NB4 (cell line): ENCODE data around the gene CNPY1.

ENCODE experiments used
- DNase-seq: peaks from one replicate; pipeline ENCODE4 v3.0.0; 2010; ENCODE audit warnings: low read depth
- H3K4me3 ChIP-seq: one replicate; pipeline ENCODE4 v1.5.1; 2011; ENCODE audit warnings: mild to moderate bottlenecking, low read depth, low read length, moderate library complexity
- MYC ChIP-seq: IDR thresholded peaks from 2 replicates; pipeline ENCODE4 v1.6.1; 2011; ENCODE audit warnings: low read depth, low read length
- POLR2A ChIP-seq: IDR thresholded peaks from 2 replicates; pipeline ENCODE4 v1.6.1; 2011; ENCODE audit warnings: mild to moderate bottlenecking; ENCODE audit not compliant: insufficient read length; ENCODE audit errors: extremely low read depth
- TF ChIP-seq, protein P1 (sequence below): IDR thresholded peaks from 2 replicates; pipeline ENCODE4 v1.6.1; 2011; ENCODE audit warnings: low read depth, low read length
- TF ChIP-seq, protein P2 (sequence below): IDR thresholded peaks from one replicate; pipeline ENCODE4 v1.5.1; 2012; ENCODE audit warnings: low read depth, low read length

The CNPY1 gene

DNA sequence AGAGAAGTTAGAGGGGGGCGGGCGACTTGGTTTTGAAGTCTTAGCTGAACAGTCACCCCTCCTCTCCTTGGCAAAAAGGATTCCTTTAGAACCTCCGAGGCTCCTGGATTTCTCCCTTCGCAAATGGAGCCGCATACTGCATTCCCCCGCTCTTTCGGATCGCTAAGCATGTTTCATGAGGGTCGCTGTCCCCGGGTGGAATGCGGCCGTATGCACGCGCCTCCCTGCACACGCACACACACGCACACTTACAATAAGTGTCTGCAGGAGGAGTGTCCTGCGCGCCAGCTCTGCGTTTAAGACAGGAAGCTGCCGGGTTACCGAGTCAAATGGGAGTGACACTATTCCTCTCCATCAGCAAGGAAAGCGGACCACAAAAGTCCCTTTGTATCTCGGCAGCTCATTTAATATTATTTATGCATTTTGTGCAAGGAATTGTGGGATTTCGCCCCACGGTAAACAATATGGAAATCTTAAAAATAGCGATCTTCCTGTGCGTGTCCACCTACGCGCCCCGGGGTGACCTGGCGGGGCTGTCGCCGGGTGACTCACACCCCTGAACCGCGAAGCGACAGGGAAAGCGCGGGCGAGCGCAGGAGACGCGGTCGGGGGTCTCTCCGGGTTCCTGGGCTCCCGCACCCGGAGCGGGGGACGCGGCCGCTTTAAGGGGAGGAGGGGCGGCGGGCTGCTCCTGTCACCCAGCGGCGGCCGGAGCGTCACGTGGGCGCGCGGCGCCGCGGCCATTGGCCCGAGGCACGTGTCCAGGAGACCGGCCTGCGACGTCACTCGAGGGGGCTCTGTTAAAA is 89.4 kb downstream of the CNPY1 start:
- H3K4me3 ChIP-seq = no peak overlapping the region
- DNase-seq = peak; percentile 17

DNA sequence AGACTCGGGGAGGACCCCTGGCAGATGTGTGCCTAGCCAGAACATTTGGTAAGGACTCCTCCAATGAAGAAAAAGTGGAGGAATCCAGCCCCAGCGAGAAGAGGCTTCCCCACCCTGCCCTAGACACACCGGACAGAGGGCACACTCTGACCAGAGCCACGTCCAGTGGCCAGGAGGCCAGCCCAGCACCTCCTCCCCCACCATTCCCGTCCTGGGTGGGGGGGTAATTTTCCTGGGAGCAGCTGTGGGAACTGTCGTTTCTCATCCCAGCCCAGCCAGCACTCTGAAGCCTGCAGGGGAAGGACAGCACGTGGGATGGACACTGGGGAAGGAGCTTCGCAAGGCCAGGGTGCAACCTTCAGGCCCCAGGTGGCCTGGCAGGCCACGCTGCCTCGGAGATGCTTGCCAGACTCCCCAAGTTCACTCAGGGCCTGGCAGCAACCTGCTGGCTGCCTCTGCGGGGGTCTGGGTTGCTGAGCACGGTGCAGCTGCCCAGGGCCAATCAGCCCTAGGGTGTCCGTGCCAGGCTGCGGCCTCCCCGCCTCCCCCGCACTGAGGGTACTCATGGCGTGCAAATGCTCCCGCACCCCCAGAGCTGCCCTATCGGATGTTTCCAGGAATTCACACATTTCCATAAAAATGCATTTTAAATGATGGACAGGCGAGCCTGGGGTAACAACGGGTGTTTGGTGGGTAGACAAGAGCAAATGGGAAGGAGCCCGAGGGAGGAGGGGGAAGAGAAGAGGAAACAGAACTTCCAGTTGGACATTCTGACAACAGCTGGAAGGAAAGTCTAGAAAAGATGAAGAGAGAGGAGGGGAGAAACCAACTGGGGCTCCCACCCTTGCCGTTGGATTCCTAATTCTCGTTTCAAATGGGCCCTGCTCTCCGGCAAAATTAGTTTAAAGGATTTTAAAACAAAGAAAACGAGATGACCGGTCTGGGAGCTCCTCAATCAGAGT is 90.3 kb downstream of the CNPY1 start:
- DNase-seq = no peak
- H3K4me3 ChIP-seq = no peak overlapping the region

More for the DNA sequence above, 89.4 kb downstream of the CNPY1 start:
- TF ChIP-seq POLR2A (no peak), MYC (no peak)
- TF ChIP-seq, protein P1, sequence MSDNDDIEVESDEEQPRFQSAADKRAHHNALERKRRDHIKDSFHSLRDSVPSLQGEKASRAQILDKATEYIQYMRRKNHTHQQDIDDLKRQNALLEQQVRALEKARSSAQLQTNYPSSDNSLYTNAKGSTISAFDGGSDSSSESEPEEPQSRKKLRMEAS = no peak
- TF ChIP-seq, protein P2, sequence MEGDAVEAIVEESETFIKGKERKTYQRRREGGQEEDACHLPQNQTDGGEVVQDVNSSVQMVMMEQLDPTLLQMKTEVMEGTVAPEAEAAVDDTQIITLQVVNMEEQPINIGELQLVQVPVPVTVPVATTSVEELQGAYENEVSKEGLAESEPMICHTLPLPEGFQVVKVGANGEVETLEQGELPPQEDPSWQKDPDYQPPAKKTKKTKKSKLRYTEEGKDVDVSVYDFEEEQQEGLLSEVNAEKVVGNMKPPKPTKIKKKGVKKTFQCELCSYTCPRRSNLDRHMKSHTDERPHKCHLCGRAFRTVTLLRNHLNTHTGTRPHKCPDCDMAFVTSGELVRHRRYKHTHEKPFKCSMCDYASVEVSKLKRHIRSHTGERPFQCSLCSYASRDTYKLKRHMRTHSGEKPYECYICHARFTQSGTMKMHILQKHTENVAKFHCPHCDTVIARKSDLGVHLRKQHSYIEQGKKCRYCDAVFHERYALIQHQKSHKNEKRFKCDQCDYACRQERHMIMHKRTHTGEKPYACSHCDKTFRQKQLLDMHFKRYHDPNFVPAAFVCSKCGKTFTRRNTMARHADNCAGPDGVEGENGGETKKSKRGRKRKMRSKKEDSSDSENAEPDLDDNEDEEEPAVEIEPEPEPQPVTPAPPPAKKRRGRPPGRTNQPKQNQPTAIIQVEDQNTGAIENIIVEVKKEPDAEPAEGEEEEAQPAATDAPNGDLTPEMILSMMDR = no peak

DNA sequence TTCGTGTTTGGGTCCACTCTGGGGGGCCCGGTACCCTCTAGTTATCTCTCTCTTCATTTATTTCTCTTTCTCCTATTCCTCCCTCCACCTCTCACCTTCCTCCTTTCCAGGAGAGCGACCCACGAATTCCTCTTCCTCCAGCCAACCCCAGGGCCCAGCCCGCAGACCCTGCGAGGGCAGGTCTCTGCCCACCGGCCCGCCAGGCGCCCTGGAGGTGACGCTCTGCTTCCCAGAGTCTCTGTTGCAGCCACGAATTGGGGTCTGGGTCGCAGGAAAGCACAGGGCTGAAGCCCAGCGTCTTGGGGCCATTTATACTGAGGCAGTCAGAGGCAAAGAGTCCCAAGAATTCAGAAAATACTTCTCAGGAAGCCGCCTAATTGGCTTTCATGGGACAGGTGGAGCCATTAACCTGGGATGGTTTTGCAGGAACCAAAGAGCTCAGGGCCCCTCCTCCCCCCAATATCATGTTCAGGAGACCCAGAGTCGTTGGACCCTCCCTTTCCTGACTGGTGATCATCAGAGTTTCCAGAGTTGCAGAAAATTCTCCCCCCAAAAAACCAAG is 91.1 kb downstream of the CNPY1 start:
- no peak for DNase-seq
- H3K4me3 ChIP-seq = no peak overlapping the region
- TF ChIP-seq POLR2A = no peak
- no peak for TF ChIP-seq MYC
- TF ChIP-seq, protein P2 = no peak
- TF ChIP-seq, protein P1 = no peak

More for the DNA sequence above, 90.3 kb downstream of the CNPY1 start:
- no peak for TF ChIP-seq MYC
- TF ChIP-seq, protein P2 = no peak

DNA sequence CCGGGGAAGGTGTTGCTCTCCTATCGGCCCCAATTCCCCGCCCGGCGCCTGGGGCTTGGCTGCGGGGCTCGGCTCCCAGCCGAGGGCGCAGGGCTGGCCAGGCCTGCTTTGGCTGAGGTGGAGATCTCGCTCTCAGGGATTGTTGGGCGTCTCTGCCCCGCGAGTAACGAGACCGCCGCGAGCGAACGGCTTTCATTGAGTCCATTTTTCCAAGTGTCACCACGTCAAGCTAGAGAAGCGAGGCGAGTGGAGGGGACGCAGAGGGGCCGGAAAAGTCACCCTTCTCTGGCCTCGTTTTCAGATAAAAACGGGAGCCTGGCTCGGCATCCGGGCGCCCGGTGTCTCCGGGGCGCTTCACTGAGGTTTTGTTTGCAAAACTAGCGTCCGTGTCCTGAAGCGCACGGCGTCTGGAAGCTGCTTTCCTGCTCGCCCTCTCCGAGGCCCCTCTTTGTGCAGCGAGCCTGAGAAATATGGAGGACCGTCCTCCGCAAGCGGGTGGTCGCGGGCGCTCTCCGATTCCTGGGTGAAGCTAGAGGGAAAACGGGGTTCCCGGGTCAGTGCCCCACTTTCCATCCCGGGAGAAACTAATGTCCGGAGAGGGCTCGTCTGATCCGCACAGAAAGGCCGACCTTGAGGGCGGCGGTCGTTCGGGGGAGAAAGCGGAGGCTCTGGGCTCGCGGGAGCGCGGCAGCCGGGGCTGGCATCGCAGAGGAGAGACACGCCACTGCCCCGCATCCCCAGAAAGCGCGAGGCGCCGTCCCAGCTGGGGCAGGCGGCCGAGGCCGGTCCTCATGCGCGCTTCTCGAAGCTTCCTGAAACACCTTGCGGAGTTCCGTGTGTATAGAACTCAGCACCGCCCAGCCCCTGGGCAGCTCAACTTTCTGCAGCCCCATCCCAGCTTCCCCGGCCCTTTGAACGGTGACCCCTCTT is 91.9 kb downstream of the CNPY1 start:
- no peak for DNase-seq
- H3K4me3 ChIP-seq = no peak overlapping the region
- TF ChIP-seq, protein P1 = no peak
- TF ChIP-seq POLR2A (no peak), MYC (no peak)
- TF ChIP-seq, protein P2 = no peak
